Activated CD4-positive, alpha-beta T cell treated with anti-CD3 and anti-CD28 coated beads for 4 hours (primary cell): ENCODE data around the gene RSL1D1.
"Not testable (repeated sequence)": the region's sequence is repeated elsewhere in the genome, so short reads cannot be mapped to it uniquely, and the experiment has no call there.

Source experiments
- DNase-seq, 2 donors: peaks; one replicate each; pipeline ENCODE4 v3.0.0-alpha.2; 2020

The RSL1D1 gene

GRCh38 chr16:11843206-11843605 is 8.1 kb downstream of the RSL1D1 start:
- no peak for DNase-seq

DNA sequence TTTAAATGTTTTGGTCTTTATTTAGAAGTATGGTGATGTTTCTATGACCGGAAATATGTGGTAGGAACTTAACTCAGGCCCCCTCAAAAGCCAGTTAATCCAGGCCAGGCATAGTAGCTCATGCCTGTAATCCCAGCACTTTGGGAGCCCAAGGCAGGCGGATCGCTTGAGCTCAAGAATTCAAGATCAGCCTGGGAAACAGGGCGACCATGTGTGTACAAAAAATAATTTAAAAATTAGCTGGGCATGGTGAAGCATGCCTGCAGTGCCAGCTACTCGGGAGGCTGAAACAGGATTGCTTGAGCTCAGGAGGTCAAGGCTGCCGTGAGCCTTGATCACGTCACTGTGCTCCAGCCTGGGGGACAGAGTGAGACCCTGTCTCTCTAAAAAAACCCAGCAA is 10.3 kb downstream of the RSL1D1 start:
- no peak for DNase-seq

- no peak for DNase-seq
Measured at GRCh38 chr16:11836650-11837244, 14.6 kb downstream of the RSL1D1 start.

DNA sequence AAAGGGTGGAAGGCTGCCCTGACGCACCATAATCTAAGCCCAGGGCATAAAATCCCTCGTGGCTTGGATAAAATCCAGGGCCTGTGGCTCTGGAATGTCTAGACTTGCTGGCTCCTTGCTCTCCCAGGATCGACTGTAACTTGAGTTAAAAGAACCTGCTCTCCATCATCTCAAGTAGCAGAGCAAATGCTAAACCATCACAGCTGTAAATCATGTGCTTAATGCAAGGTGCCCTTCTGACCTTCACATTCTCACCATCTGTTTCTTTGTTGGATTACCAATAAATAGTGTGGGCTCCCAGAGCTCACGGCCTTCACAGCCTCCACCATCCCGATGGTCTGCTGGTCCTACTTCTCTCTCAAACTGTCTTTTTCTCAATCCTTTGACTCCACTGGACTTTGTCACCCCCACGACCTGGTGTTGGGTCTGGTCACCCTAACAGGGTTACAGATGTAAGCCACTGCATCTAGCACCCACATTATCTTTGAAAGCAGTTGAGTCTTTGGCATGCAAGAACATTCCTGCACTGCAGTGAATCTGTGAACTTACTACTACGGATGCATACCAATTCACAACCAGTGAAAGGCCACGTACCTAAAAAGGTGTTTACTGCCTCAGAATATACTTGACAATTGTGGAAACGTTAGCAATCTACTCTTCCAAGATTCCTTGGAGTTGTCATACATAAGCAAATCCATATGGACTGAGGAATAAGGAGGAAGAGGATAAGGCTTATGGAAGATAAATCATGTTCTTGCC is 15.3 kb downstream of the RSL1D1 start:
- DNase-seq, result no peak

DNA sequence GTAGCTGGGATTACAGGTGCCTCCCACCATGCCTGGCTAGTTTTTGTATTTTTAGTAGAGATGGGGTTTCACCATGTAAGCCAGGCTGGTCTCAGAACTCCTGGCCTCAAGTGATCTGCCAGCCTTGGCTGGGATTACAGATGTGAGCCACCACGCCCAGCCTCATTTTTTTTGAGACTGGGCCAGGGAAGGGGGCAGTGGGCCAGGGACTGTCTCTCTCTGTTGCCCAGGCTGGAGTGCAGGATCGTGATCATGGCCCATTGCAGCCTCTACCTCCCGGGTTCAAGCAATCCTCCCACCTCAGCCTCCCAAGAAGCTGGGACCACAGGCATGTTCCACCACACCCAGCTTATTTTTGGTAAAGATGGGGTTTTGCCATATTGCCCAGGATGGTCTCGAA is 16.0 kb downstream of the RSL1D1 start:
- DNase-seq, result no peak

GRCh38 chr16:11833951-11834695 is 17.2 kb downstream of the RSL1D1 start:
- no peak for DNase-seq

- DNase-seq, result no peak
Measured at GRCh38 chr16:11828696-11829095, 22.6 kb downstream of the RSL1D1 start.

- not testable (repeated sequence) for DNase-seq
Measured at GRCh38 chr16:11825520-11826165, 25.7 kb downstream of the RSL1D1 start.

- no peak for DNase-seq
Measured at GRCh38 chr16:11824362-11824761, 27.0 kb downstream of the RSL1D1 start.

DNA sequence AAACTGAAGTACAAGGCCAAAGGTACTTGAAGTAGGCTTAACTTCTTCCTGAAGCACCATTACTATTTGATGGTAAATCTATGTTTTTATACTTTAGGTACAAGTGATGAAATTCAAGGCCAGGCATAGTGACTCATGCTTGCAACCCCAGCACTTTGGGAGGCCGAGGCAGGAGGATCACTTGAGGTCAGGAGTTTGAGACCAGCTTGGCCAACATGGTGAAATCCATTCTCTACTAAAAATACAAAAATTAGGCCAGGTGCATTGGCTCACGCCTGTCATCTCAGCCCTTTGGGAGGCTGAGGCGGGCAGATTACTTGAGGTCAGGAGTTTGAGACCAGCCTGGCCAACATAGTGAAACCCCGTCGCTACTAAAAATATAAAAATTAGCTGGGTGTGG is 27.7 kb downstream of the RSL1D1 start:
- DNase-seq, result not testable (repeated sequence)

DNA sequence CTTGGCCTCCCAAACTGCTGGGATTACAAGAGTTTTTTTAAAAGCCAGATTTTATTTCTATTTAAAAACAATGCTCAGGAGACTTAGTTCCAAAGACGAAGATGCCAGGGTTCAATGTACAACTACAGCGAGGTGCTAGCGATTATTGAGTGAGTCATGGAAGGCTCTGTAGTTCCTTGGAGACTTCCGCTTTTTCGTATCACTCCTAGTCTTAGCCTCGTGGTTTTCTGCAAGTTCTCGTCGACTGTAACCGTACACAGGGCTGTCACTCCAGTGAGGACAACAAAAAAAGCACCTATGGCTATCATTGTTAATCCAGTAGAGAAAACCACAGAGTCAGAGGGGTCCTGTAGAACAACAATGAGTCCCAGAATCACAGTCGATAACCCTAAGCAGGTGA is 31.5 kb downstream of the RSL1D1 start:
- no peak for DNase-seq

DNA sequence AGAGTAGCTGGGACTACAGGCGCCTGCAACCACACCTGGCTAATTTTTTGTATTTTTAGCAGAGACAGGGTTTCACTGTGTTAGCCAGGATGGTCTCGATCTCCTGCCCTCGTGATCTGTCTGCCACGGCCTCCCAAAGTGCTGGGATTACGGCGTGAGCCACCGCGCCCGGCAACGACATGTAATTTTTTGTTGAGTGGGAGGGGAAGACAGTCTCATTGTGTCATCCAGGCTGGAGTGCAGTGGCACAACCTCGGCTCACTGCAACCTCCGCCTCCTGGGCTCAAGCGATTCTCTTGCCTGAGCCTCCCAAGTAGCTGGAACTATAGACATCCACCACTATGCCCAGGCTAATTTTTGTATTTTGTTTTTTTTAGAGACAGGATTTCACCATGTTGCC is 32.4 kb downstream of the RSL1D1 start:
- DNase-seq, result not testable (repeated sequence)

- DNase-seq, result no peak
Measured at GRCh38 chr16:11816123-11816522, 35.2 kb downstream of the RSL1D1 start.

DNA sequence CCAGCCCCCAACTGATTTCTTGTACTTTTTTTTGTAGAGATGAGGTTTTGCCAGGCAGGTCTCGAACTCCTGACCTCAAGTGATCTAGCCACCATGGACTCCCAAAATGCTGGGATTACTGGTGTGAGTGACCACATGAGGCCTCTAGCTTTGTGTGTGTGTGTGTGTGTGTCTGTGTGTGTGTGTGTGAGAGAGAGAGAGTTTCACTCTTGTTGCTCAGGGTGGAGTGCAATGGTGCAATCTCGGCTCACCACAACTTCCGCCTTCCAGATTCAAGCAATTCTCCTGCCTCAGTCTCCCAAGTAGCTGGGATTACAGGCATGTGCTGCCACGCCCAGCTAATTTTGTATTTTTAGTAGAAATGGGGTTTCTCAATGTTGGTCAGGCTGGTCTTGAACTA is 36.5 kb downstream of the RSL1D1 start:
- not testable (repeated sequence) for DNase-seq

DNA sequence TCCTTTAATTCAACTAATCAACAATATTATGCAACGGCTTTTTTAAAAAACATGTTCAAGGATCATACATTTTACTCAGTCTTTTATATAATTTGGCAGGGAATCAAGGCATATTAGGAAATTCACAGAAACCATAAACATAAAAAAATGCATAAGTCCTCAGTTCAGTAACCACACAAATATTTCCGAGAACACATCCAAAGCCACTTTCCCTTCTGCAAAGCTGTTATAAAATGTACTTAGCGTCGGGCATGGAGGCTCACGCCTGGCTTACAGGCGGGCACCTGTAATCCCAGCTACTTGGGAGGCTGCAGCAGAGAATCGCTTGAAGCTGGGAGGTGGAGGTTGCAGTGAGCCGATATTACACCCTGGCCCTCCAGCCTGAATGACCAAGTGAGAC is 44.6 kb downstream of the RSL1D1 start:
- DNase-seq, result no peak

- DNase-seq, result no peak
Measured at GRCh38 chr16:11805556-11805955, 45.8 kb downstream of the RSL1D1 start.

DNA sequence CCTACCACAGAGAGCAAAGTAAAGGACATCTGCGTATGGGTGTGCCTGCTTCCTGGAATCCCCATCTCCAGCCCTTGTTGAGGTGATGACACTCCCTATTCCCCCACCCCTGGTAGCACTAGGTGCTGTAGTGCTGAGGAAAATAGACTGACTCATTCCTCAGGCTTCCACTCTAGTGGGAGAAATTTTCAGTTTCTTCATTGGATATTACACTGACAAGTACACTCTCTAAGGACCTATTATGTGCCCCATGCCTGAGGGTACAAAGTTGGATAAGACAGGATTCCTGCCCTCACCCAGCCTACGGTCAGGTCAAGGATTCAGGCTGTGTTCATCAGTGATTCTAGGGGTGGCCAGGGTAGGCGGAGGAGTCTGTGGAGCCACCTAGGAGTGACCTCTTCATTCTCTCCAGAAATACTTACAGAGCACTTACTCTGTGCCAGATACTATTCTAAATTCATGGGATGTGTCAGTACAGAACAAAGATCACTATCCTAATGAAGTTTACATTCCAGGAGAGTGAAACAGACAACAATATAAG is 49.8 kb downstream of the RSL1D1 start:
- no peak for DNase-seq

DNA sequence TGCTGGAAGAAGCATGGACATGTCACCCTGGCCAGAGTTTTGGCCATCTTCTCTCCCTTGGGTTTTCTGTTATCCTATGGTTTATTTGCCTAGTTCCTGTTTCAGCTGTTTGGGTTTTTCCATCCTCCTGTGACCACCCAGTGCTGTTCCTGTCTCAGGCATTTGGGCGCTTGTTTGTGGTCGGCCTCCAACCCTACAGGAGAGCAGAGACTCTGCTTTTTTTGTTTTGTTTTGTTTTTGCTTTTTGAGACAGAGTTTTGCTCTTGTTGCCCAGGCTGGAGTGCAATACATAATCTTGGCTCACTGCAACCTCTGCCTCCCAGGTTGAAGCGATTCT is 51.0 kb downstream of the RSL1D1 start:
- no peak for DNase-seq

DNA sequence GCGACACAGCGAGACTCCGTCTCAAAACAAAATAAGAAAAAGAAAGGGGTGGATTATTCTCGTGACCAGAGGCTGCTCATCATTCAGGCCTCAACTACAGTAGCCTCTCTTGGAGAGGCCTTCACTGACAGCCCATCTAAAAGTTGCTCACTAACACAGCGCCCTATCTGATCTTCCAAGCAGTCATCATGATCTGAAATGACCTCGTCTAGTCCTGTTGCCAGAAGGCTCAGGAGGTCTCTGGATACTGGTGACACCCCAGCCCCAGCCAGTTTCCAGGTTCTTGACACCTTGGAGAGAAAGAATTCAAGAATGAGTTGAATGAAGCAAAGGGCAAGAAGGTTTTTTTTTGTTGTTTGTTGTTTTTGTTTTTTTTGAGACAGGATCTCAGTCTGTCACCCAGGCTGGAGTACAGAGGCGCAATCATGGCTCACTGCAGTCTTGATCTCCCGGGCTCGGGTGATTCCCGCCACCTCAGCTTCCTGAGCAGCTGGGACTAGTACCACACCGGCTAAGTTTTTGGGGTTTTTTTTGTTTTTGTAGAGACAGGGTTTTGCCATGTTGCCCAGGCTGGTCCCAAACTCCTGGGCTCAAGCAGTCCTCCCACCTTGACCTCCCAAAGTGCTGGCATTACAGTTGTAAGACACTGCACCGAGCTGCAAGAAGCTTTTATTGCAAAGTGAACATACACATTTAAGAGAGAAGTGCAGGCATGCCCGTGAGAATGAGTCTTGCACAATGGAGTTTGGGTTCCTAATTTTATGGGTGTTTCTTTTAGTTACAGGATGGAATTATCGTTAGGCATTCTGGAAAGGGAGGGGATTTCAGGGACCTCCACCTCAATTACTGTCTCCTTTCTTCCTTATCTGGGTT is 51.6 kb downstream of the RSL1D1 start:
- DNase-seq, result no peak

- DNase-seq, result no peak
Measured at GRCh38 chr16:11799017-11799381, 52.3 kb downstream of the RSL1D1 start.

- DNase-seq, result peak in 1 of 2 donors; percentile 7
Measured at GRCh38 chr16:11797957-11798299, 53.4 kb downstream of the RSL1D1 start.

GRCh38 chr16:11797166-11797956 is 54.0 kb downstream of the RSL1D1 start, which contains the start of gene ZC3H7A:
ZC3H7A (minus strand) TSS chr16:11797258; CDS start chr16:11782354, 14,904 bp downstream.
- DNase-seq, result peak; percentile 90 to 92
